SK-N-MC (cell line): Measurements from ENCODE around the gene ZNF646.

ENCODE experiments used
- EZH2 ChIP-seq: fragments of 200-600 bp; sonication (generic); IDR thresholded peaks from one replicate; pipeline ENCODE4 v1.6.1; 2017; ENCODE audit warnings: antibody characterized with exemption
- POLR2AphosphoS5 ChIP-seq: IDR thresholded peaks from 2 replicates; pipeline ENCODE4 v1.6.1; 2012; ENCODE audit warnings: mild to moderate bottlenecking, low read depth, low read length, borderline replicate concordance

- TF ChIP-seq POLR2AphosphoS5 (no peak), EZH2 (no peak)
Measured at GRCh38 chr16:31083081-31083480, 8.9 kb downstream of the ZNF646 start.
